Activated CD8-positive, alpha-beta memory T cell treated with anti-CD3 and anti-CD28 coated beads, Interleukin-2, amount 50 U/mL, for 1 hour (primary cell): ENCODE data around the gene CASZ1.

ENCODE experiments used
- DNase-seq: peaks from one replicate; pipeline ENCODE4 v3.0.0-alpha.2; 2020; ENCODE audit errors: extremely low read depth

CASZ1 gene

GRCh38 chr1:10602936-10603335 is 193.5 kb downstream of the CASZ1 start:
- DNase-seq: no peak

GRCh38 chr1:10601342-10602070 is 194.9 kb downstream of the CASZ1 start:
- DNase-seq: no peak

GRCh38 chr1:10599194-10599861 is 197.1 kb downstream of the CASZ1 start:
- DNase-seq: no peak

- DNase-seq: no peak
These were observed 198.1 kb downstream of the CASZ1 start for GRCh38 chr1:10598389-10598702.

- DNase-seq: no peak
These were observed 198.7 kb downstream of the CASZ1 start for GRCh38 chr1:10597492-10598388.

- DNase-seq: no peak
These were observed 199.7 kb downstream of the CASZ1 start for GRCh38 chr1:10596780-10597179.

- no peak for DNase-seq
These were observed 201.7 kb downstream of the CASZ1 start for GRCh38 chr1:10594595-10595223.

- DNase-seq: no peak
These were observed 202.7 kb downstream of the CASZ1 start for GRCh38 chr1:10593750-10594149.

- no peak for DNase-seq
These were observed 204.1 kb downstream of the CASZ1 start for GRCh38 chr1:10592373-10592772.

- DNase-seq: no peak
These were observed 205.4 kb downstream of the CASZ1 start for GRCh38 chr1:10591010-10591409.

- no peak for DNase-seq
These were observed 207.4 kb downstream of the CASZ1 start for GRCh38 chr1:10589074-10589473.

- no peak for DNase-seq
These were observed 207.8 kb downstream of the CASZ1 start for GRCh38 chr1:10588640-10589039.
